Breast epithelium (tissue), 3 donors: ENCODE data around the gene SLIT1.

ENCODE experiments used
- CTCF ChIP-seq, 3 donors: fragments of 450-650 bp; IDR thresholded peaks; one replicate each; pipeline ENCODE4 v1.5.1; 2016 to 2017; ENCODE audit warnings: antibody characterized with exemption in 3 of 3, mild to moderate bottlenecking in 3 of 3, moderate library complexity in 3 of 3
- POLR2A ChIP-seq: fragments of 450-650 bp; IDR thresholded peaks from one replicate; pipeline ENCODE4 v1.6.1; 2016; ENCODE audit warnings: antibody characterized with exemption, mild to moderate bottlenecking, moderate library complexity

DNA sequence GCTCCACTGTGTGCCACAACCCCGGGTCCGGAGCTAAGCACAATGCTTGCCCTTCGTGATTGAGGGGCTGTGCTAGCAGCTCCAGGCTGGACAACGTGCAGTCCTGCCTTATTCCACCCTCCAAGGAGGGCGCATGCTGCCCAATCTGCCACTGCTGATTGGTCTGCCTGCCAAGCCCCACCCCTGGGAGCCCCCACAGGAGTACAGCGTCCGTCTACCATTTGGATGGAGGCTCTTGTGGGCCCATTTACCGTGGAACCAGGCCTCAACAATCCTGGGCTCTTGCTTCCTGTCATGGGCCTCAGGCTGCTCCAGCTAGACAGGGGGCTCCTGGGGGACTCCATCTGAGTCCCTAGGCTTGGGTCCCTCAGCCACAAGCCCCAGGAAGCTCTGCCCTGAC, 173.3 kb downstream of the SLIT1 start:
- TF ChIP-seq CTCF (IDR thresholded peaks at IDR 0.05) (no peak), POLR2A (no peak)
